EH (cell line): ENCODE measurements around the gene KISS1.
A peak's percentile ranks its signal among the peaks of the same experiment; 100 is the strongest.

Experiments
- DNase-seq: peaks from one replicate; pipeline ENCODE4 v3.0.0-alpha.2; 2015; ENCODE audit warnings: low read depth

The KISS1 gene

DNA sequence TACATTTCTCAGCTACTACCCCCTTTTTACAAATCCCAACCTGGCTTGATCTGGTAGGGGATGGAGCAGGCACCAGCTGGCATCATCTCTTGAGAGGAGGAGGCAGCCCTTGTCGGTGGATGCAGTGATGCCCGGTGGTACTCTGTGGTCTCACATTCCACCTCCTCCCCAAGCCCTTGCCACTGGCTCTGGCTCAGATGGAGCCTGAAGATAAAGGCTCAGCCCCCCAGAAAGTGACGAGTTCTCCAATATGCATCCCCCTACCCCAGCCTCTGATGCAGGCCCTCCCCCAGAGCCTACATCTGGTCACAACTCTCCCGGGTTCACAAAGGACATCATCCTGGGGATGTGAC is 21.3 kb upstream of the KISS1 start:
- no peak for DNase-seq

DNA sequence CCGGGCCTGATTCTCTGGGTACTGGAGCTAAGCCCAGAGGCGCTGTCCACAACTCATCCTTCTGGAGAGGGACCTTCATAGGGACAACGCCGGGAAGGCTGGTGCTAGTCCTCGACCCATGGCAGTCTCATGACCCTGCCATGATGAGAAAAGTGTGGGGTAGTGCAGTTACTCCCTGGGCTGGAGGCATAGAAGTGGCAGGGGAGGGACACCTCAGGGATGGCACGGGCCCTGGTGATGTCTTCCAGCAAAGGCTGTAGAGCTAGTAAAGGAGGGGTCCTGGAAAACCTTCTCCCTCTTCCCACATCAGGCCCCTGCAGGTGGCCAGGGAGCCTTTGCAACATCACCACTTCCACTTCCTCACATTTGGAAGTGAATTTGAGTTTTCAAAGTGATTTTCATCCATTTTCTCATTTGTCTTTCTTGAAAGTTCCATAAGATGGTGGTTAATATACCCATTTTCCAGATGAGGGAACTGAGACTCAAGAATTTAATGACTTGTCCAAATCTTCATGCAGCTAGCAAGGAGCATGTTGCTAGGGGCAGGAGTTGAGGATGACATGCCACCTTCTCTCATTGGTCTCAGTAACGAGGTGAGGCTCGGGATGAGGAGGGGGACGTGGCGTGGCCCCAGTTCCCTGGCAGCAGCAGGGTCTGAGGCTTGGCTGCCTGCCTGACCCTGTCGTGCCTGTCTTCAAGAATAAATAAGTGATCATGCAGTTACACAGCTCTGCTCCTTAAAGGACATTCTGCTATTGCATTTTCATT is 20.8 kb upstream of the KISS1 start:
- DNase-seq: no peak

GRCh38 chr1:204216236-204216635 is 19.9 kb upstream of the KISS1 start:
- no peak for DNase-seq

- DNase-seq: peak; percentile 84
Measured at GRCh38 chr1:204213668-204214662, 17.7 kb upstream of the KISS1 start, which contains the start of gene GOLT1A. GOLT1A (minus strand) TSS chr1:204213988; CDS start chr1:204213906, 82 bp downstream.

DNA sequence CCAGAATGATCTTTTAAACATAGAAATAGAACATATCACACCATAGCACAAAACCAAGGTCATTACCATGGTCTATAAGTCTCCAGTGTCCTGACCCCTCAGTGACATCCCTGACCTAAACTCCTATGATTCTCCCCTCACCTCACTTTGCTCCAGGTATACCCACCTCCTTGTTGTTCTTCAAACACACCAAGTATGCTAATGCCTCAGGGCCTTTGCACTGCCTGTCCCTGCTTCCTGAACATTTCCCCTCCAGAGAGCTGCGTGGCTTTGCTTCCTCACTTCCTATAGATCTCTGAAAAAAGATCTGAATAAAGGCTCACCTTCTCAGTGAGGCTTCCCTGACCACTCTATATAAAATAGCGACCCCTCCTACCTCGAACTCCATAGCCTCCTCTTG is 16.4 kb upstream of the KISS1 start:
- DNase-seq: no peak

DNA sequence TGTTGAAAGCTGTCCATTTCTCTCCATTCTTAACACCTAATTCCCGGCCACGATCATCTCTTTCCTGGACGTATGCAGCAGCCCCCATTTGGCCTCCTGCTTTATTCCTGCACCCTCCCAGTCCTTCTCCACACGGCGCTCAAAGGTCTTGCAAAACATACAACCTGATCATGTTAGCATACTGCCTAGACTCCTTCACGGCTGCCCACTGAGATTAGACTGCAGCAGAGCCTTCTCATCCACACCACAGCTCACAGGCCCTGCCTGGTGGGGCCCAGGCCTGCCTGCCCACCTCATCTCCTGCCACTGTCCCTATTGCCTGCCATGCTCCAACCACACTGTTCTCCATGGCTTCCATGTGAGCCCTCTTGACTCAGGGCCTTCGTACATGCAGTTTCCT is 14.8 kb upstream of the KISS1 start:
- no peak for DNase-seq

DNA sequence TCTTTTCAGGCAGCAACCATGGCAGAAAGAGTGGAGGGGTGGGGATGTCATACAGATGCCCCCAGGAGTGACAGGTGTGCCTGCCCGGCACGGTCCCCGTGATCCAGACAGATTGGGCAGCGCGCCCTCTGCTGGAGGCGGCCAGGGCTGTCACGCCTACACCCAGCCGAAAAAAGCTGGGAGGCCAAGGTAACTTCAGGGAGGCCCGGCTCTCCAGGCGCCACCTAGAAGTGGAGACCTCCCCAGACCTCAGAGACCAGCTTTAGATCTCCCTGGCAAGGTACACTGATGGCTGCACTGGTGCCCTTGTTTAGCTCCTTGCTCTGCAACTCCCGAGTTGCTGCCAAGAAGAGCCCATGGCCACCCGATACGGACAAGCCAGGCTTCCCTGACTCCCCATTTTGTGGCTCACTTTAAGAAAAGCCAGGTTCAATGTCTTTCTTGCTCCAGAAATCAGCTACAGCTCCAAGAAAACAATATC is 10.9 kb upstream of the KISS1 start:
- DNase-seq: peak; percentile 46

- peak; percentile 44 for DNase-seq
Measured at GRCh38 chr1:204206121-204206520, 9.8 kb upstream of the KISS1 start.

GRCh38 chr1:204205486-204205885 is 9.2 kb upstream of the KISS1 start:
- no peak for DNase-seq

DNA sequence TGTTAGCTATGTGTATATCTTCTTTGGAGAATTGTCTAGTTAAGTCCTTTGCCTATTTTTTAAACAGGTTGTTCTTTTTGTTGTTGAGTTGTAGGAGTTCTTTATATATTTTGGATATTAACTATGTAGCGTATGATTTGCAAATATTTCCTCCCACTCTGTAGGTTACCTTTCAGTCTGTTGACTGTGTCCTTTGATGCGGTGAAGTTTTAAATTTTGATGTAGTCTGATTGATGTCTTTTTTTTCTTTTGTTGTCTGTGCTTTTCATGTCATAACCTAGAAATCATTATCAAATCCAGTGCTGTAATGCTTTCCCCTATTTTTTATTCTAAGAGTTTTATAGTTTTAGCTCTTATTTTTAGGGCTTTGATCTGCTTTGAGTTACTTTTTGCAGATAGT is 8.7 kb upstream of the KISS1 start:
- DNase-seq: no peak

- DNase-seq: peak; percentile 22
Measured at GRCh38 chr1:204203206-204203767, 7.0 kb upstream of the KISS1 start.

DNA sequence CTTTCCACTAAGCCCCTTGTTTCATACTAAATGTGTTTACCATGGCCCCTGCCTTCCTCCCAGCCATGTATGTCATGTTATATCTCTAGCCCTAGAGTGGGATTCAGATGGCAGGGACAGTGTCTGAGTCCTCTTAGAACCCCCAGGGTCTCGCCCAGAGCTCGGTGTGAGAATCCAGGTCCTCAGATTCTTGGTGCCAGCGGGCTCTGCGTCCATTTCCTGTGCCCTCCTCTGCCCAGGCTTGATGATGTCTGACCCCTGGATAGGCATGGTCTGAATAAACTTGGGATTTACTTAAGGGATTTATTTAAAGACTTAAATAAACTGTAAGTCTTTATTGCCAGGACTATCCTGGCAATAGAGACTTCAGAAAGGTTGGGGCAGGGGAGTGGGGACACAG is 6.2 kb upstream of the KISS1 start:
- DNase-seq: no peak

- DNase-seq: no peak
Measured at GRCh38 chr1:204201348-204202040, 5.2 kb upstream of the KISS1 start.

DNA sequence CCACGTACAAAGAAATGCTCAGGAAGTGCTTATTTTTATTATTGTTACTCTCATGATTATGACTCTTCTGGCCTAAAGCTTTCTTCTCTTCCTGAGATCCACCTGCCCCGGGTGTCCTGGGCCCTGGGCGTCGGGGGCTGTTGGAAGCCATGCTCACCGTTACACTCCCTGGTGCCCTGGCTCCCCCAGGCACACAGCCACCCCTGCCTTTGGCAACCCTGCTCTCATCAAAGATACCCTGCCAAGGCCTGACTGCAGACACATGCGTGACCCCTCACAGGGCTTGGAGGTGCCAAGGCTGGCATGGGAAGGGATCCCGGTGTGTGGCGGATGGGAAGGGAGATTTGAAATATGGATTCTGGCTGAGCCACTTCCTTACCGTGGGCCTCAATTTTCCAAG is 3.3 kb upstream of the KISS1 start:
- no peak for DNase-seq

GRCh38 chr1:204198348-204199340 is 2.4 kb upstream of the KISS1 start:
- DNase-seq: peak; percentile 89

DNA sequence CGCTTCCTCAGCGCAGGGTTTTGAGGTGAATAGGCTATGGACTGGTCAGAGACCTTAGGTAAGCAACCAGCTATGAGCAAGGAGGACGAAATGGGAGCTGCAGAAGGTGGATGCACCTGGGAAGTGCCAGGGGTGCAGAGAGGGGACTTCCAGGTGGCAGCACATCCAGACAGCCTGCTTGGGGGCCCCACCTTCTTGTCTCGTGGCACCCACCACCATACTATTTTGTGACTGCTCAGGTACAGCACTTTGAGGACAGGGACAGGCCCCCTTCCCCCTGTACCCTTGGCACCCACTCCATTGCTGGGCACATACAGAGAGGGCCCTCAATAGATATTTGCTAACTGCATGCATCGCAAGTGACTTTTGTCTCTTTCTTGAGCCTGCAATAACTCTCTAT is 777 bp upstream of the KISS1 start:
- no peak for DNase-seq

DNA sequence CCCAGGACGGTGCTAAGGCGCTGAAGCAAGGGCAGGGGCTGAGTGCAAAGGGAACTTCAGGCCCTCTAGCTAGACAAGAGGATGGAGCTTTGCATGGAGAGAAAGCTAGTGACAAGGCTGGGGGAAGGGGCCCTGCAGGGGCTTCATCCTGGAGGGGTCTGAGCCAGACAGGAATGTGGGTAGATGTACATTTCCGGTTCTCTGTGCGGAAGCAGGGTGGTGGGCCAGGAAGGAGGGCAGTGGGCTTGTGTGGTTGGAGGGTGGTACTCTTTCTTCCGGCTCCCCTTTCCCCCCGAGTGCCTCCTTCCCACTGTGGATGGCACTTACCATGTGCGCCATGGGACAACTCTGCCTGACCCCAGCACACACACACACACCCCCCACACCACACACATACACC is 1.5 kb downstream of the KISS1 start:
- no peak for DNase-seq

GRCh38 chr1:204194080-204194479 is 2.2 kb downstream of the KISS1 start:
- peak; percentile 26 for DNase-seq

- DNase-seq: no peak
Measured at GRCh38 chr1:204192589-204193352, 3.5 kb downstream of the KISS1 start.

DNA sequence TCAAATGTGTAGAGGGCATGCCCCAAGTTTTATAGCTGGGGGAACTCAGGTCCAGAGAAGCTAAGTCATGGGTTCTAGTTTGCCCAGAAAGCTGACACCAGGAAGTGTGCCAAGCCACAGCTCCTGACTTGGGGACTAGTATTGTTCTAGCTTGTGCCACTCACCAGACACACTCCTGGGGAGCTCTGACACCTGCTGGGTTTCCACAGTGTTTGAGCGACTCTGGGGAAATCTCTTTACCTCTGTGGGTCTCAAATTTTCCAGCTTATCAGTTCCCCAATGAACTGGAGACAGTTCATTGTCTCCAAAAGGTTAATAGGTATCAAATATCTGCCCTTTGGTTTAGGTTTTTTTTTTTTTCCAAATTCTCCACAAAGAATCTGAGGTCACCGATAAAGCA is 4.2 kb downstream of the KISS1 start:
- DNase-seq: no peak
